ENCODE results near the gene ZNF653. TPM values are rescaled to one million over a fixed set of nuclear protein-coding genes. Genes with fewer than 3 reads are reported as not detected.

Gene ZNF653
- total and polyA plus RNA-seq, 2 donors, result 6.9 to 14.1 TPM

- Histone ChIP-seq H3K4me1 (ENCODE audit: control insufficient read depth in 2 of 2, insufficient read depth in 2 of 2, low read length in 2 of 2) (peaks cover 3 to 13% of the 10 kb centered on the region in 2 donors), H3K4me3 (ENCODE audit: low read length in 2 of 2) (no peak overlapping the region), H3K27me3 (ENCODE audit: control insufficient read depth in 2 of 2, insufficient read depth in 1 of 2, low read length in 1 of 2) (peaks cover 9 to 14% of the 10 kb centered on the region in 2 donors), H3K9me3 (ENCODE audit: control insufficient read depth in 2 of 2, insufficient read depth in 1 of 2, low read length in 1 of 2) (peaks cover 0 to 6% of the 10 kb centered on the region in 2 donors), H3K36me3 (ENCODE audit: control insufficient read depth in 2 of 2, insufficient read depth in 2 of 2, low read length in 1 of 2) (peaks cover 12 to 46% of the 10 kb centered on the region in 2 donors), H3K27ac (ENCODE audit: low read depth in 1 of 2, low read length in 1 of 2) (no peak overlapping the region)
- WGBS, result 98% methylated on average over 45 of the region's 45 CpGs
- no peak for DNase-seq (ENCODE audit: low read depth in 6 of 9, low spot score in 9 of 9)
Measured at GRCh38 chr19:11486661-11487503, 18.8 kb downstream of the ZNF653 start.

DNA sequence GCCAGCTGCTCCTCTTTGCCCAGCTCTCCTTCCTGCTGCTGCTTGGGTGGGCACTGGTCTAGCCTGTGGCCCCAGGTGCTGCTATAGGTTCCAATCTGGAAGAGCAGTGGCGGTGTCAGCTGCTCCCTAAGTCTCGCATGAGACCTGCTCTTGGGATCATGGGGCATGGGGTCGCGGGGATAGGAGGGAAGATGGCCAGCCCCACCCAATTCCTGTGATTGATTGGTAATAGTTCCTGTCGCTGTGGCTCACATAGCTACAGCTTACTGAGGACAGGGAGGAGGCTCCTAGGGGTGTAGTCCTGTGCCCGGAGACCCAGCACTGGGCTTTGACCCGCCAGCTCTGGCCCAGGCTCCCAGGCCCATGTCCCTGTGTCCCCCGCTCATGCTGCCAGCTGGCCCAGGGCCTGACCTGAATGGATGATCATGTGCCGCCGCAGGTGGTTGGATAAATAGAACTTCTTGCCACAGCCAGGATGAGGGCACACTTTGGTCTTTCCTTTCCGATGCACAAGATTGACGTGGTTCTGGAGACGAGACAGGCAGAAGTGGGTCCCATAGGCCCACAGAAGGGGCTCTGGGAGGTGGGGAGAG lies 20.3 kb downstream of the ZNF653 start:
- no peak for DNase-seq (ENCODE audit: low read depth in 6 of 9, low spot score in 9 of 9)
- H3K27me3 ChIP-seq (ENCODE audit: control insufficient read depth in 2 of 2, insufficient read depth in 1 of 2, low read length in 1 of 2), result peaks cover 25 to 29% of the 10 kb centered on the region in 2 donors
- WGBS, result 98% methylated on average over 13 of the region's 13 CpGs
- H3K9me3 ChIP-seq (ENCODE audit: control insufficient read depth in 2 of 2, insufficient read depth in 1 of 2, low read length in 1 of 2), result peaks cover 1 to 17% of the 10 kb centered on the region in 2 donors
- H3K4me3 ChIP-seq (ENCODE audit: low read length in 2 of 2), result no peak overlapping the region
- H3K27ac ChIP-seq (ENCODE audit: low read depth in 1 of 2, low read length in 1 of 2), result no peak overlapping the region
- H3K4me1 ChIP-seq (ENCODE audit: control insufficient read depth in 2 of 2, insufficient read depth in 2 of 2, low read length in 2 of 2), result peaks cover 3 to 23% of the 10 kb centered on the region in 2 donors
- peaks cover 10 to 35% of the 10 kb centered on the region in 2 donors for H3K36me3 ChIP-seq (ENCODE audit: control insufficient read depth in 2 of 2, insufficient read depth in 2 of 2, low read length in 1 of 2)

DNA sequence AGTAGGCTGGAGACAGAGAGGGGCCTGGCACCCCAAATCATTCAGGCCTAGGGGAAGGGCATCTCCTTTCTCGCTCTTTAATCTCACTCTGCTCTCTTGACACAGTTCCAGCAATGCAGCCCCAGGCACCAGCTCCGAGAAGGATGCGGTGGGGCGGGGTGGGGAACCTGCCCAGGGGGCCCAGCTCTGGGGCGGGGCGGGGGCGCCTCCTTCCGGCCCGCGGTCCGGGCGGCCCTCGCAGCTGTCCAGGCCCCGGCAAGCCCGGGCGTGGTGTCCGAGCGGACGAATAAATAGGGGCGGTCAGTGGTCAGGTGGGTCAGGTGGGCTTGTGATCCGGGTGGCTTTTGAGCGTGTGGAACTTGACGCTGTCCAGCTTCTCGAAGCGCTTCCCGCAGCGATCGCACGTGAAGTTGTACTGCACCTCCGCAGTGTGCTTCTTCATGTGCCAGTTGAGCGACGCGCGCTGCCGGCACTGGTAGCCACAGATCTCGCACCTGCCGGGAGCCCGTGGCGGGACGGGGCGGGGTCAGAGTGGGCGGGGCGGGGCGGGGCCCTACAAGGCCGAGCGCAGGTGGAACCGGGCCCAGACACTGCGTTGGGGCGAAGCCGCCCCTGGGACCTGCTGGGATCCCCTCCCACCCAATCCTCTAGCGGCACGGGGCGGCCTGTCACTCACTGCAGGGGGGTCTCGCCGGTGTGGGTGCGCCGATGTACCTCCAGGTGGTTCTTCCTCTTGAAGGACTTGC lies 22.1 kb downstream of the ZNF653 start:
- Histone ChIP-seq H3K27me3 (ENCODE audit: control insufficient read depth in 2 of 2, insufficient read depth in 1 of 2, low read length in 1 of 2) (peaks cover 43 to 47% of the 10 kb centered on the region in 2 donors), H3K4me3 (ENCODE audit: low read length in 2 of 2) (no peak overlapping the region), H3K4me1 (ENCODE audit: control insufficient read depth in 2 of 2, insufficient read depth in 2 of 2, low read length in 2 of 2) (peaks cover 8 to 26% of the 10 kb centered on the region in 2 donors), H3K27ac (ENCODE audit: low read depth in 1 of 2, low read length in 1 of 2) (no peak overlapping the region), H3K36me3 (ENCODE audit: control insufficient read depth in 2 of 2, insufficient read depth in 2 of 2, low read length in 1 of 2) (peaks cover 4 to 28% of the 10 kb centered on the region in 2 donors), H3K9me3 (ENCODE audit: control insufficient read depth in 2 of 2, insufficient read depth in 1 of 2, low read length in 1 of 2) (peaks cover 1 to 21% of the 10 kb centered on the region in 2 donors)
- DNase-seq (ENCODE audit: low read depth in 6 of 9, low spot score in 9 of 9), result no peak
- WGBS, result 94% methylated on average over 57 of the region's 57 CpGs

- Histone ChIP-seq H3K4me1 (ENCODE audit: control insufficient read depth in 2 of 2, insufficient read depth in 2 of 2, low read length in 2 of 2) (peaks cover 8 to 26% of the 10 kb centered on the region in 2 donors), H3K27me3 (ENCODE audit: control insufficient read depth in 2 of 2, insufficient read depth in 1 of 2, low read length in 1 of 2) (peaks cover 51 to 58% of the 10 kb centered on the region in 2 donors), H3K36me3 (ENCODE audit: control insufficient read depth in 2 of 2, insufficient read depth in 2 of 2, low read length in 1 of 2) (peaks cover 4 to 26% of the 10 kb centered on the region in 2 donors), H3K27ac (ENCODE audit: low read depth in 1 of 2, low read length in 1 of 2) (no peak overlapping the region), H3K4me3 (ENCODE audit: low read length in 2 of 2) (peak overlapping the region; percentile 4 to 37), H3K9me3 (ENCODE audit: control insufficient read depth in 2 of 2, insufficient read depth in 1 of 2, low read length in 1 of 2) (peaks cover 1 to 21% of the 10 kb centered on the region in 2 donors)
- peak; percentile 45 to 89 (median 71) for DNase-seq (ENCODE audit: low read depth in 6 of 9, low spot score in 9 of 9)
- 2% methylated on average over 58 of the region's 58 CpGs for WGBS
Measured at GRCh38 chr19:11482384-11483050, 23.1 kb downstream of the ZNF653 start.

- peak in 6 of 9 donors; percentile 34 to 80 (median 62) for DNase-seq (ENCODE audit: low read depth in 6 of 9, low spot score in 9 of 9)
- peaks cover 51 to 65% of the 10 kb centered on the region in 2 donors for H3K27me3 ChIP-seq (ENCODE audit: control insufficient read depth in 2 of 2, insufficient read depth in 1 of 2, low read length in 1 of 2)
- 6% methylated on average over 50 of the region's 50 CpGs for WGBS
Measured at GRCh38 chr19:11481534-11482383, 23.9 kb downstream of the ZNF653 start.

DNA sequence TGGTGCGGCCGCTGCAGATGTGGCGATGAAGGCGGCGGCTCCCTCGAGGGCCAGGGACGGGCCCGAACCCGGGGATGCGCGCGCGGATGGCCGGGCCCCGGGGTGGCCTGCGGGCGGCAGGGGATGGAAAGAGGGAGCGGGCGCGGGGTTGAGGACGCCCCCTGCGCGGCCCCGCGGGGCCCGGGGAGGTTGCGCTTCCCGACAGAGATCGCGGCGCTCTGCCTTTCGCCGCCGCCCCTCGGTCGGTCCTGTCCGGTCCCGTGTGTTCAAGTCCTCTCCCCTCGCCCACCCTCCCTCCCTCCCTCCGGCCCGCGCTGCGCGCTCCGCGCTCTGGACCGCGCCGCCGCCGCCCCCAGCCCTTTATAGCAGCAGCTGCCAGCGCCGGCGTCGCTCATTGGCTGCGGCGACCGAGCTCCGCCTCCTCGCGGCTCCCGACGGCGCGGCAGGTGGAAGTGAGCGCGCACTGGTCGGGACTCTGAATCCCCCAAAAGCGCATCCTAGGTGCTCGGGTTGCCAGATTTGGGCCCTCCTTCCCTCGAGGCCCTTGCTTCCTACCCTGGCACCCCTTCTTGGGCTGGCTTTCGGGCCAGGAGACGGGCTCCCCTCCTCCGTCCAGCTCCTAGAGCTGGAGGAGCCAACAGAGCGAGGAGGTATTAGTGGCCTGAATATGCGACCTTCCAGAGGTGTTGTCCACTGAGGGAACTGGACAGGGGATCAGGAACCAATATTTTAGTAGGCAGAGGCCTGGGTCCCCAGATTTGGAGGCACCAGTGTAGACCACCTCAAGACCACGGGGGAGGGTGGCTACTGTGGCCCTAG lies 24.7 kb downstream of the ZNF653 start, which contains the start of gene ELAVL3:
ELAVL3 (minus strand) TSS at position 332 of the 819 bp plus-strand sequence. CDS start 438 bp downstream, outside the sequence.
- peak in 1 of 9 donors; percentile 43 for DNase-seq (ENCODE audit: low read depth in 6 of 9, low spot score in 9 of 9)

More at GRCh38 chr19:11481534-11482383, 23.9 kb downstream of the ZNF653 start:
- Histone ChIP-seq H3K36me3 (ENCODE audit: control insufficient read depth in 2 of 2, insufficient read depth in 2 of 2, low read length in 1 of 2) (peaks cover 0 to 18% of the 10 kb centered on the region in 2 donors), H3K27ac (ENCODE audit: low read depth in 1 of 2, low read length in 1 of 2) (no peak overlapping the region), H3K4me3 (ENCODE audit: low read length in 2 of 2) (peak overlapping the region; percentile 4 to 37), H3K4me1 (ENCODE audit: control insufficient read depth in 2 of 2, insufficient read depth in 2 of 2, low read length in 2 of 2) (peaks cover 8 to 26% of the 10 kb centered on the region in 2 donors), H3K9me3 (ENCODE audit: control insufficient read depth in 2 of 2, insufficient read depth in 1 of 2, low read length in 1 of 2) (peaks cover 1 to 21% of the 10 kb centered on the region in 2 donors)

GRCh38 chr19:11479898-11480714 lies 25.5 kb downstream of the ZNF653 start:
- WGBS, result 11% methylated on average over 86 of the region's 86 CpGs
- H3K36me3 ChIP-seq (ENCODE audit: control insufficient read depth in 2 of 2, insufficient read depth in 2 of 2, low read length in 1 of 2), result peaks cover 0 to 12% of the 10 kb centered on the region in 2 donors
- H3K4me1 ChIP-seq (ENCODE audit: control insufficient read depth in 2 of 2, insufficient read depth in 2 of 2, low read length in 2 of 2), result peaks cover 8 to 26% of the 10 kb centered on the region in 2 donors
- H3K9me3 ChIP-seq (ENCODE audit: control insufficient read depth in 2 of 2, insufficient read depth in 1 of 2, low read length in 1 of 2), result peaks cover 1 to 21% of the 10 kb centered on the region in 2 donors
- no peak overlapping the region for H3K4me3 ChIP-seq (ENCODE audit: low read length in 2 of 2)
- no peak overlapping the region for H3K27ac ChIP-seq (ENCODE audit: low read depth in 1 of 2, low read length in 1 of 2)
- no peak for DNase-seq (ENCODE audit: low read depth in 6 of 9, low spot score in 9 of 9)
- peaks cover 51 to 76% of the 10 kb centered on the region in 2 donors for H3K27me3 ChIP-seq (ENCODE audit: control insufficient read depth in 2 of 2, insufficient read depth in 1 of 2, low read length in 1 of 2)

More for the DNA sequence above, 24.7 kb downstream of the ZNF653 start, which contains the start of gene ELAVL3:
- no peak within 1 kb of the TSS for H3K27ac ChIP-seq (ENCODE audit: low read depth in 1 of 2, low read length in 1 of 2)
- H3K4me3 ChIP-seq (ENCODE audit: low read length in 2 of 2), result peak within 1 kb of the TSS in 1 of 2 donors; percentile 23
- WGBS, result 18% methylated on average over 77 of the region's 77 CpGs
- H3K27me3 ChIP-seq (ENCODE audit: control insufficient read depth in 2 of 2, insufficient read depth in 1 of 2, low read length in 1 of 2), result peaks cover 51 to 71% of the 10 kb centered on the region in 2 donors
- peaks cover 0 to 16% of the 10 kb centered on the region in 2 donors for H3K36me3 ChIP-seq (ENCODE audit: control insufficient read depth in 2 of 2, insufficient read depth in 2 of 2, low read length in 1 of 2)
- peaks cover 8 to 26% of the 10 kb centered on the region in 2 donors for H3K4me1 ChIP-seq (ENCODE audit: control insufficient read depth in 2 of 2, insufficient read depth in 2 of 2, low read length in 2 of 2)
- peaks cover 1 to 21% of the 10 kb centered on the region in 2 donors for H3K9me3 ChIP-seq (ENCODE audit: control insufficient read depth in 2 of 2, insufficient read depth in 1 of 2, low read length in 1 of 2)

Measured in thymus (tissue), 11 donors.